ENCODE measurements around the gene CKAP5. TPM values are rescaled to one million over a fixed set of nuclear protein-coding genes. Genes with fewer than 3 reads are reported as not detected.

Gene CKAP5
- total RNA-seq, 1 experiment from 2014 or later: 190 TPM

DNA sequence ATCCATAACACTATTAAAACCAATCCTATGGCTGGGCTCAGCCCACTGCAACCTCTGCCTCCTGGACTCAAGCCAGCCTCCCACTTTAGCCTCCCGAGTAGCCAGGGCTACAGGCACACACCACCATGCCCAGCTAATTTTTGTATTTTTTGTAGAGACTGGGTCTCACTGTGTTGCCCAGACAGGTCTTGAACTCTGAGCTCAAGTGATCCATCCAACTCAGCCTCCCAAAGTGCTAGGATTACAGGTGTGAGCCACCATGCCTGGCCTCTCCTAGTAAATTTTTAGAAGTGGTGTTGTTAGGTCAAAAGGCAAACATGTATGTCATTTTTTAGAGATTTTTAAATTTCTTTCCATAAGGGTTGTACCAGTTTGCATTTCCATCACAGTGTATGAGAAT, 112.8 kb downstream of the CKAP5 start:
- H3K27ac Mint-ChIP-seq: no peak overlapping the region
- Histone ChIP-seq H3K4me1 (ENCODE audit: insufficient read depth, low read length) (no peaks in the 10 kb centered on the region), H3K79me2 (ENCODE audit: insufficient read depth, low read length) (no peaks in the 10 kb centered on the region), H3K27ac (ENCODE audit: insufficient read length, low read depth, low read length) (no peak overlapping the region), H3K9ac (ENCODE audit: extremely low read depth, insufficient read length, low read length) (no peak overlapping the region), H2BK5ac (ENCODE audit: insufficient read length, low read length) (no peak overlapping the region), H3K14ac (ENCODE audit: insufficient read depth, low read length) (no peak overlapping the region), H3K4ac (ENCODE audit: low read depth, low read length) (no peak overlapping the region), H4K20me1 (ENCODE audit: control insufficient read depth, insufficient read depth, insufficient read length) (no peaks in the 10 kb centered on the region), H3K9me3 (ENCODE audit: control insufficient read depth, low read depth, low read length) (no peaks in the 10 kb centered on the region), H3K56ac (ENCODE audit: insufficient read length, low read depth, low read length) (no peak overlapping the region), H3K23ac (ENCODE audit: insufficient read length, low read depth, low read length) (no peak overlapping the region), H4K91ac (ENCODE audit: insufficient read length, low read depth, low read length) (no peak overlapping the region), H4K5ac (ENCODE audit: insufficient read length, low read depth, low read length) (no peak overlapping the region), H2AFZ (ENCODE audit: low read length) (no peak overlapping the region), H3K4me2 (ENCODE audit: insufficient read depth, insufficient read length, low read length) (no peak overlapping the region), H3T11ph (ENCODE audit: low read length) (no peak overlapping the region), H2AK5ac (ENCODE audit: insufficient read length, low read length) (no peak overlapping the region), H2BK12ac (ENCODE audit: insufficient read length, low read depth, low read length) (no peak overlapping the region), H3K79me1 (ENCODE audit: insufficient read depth, low read depth, low read length, poor library complexity, severe bottlenecking) (no peaks in the 10 kb centered on the region), H2BK120ac (ENCODE audit: low read depth, low read length, poor library complexity, severe bottlenecking) (no peak overlapping the region), H2BK20ac (ENCODE audit: low read depth, low read length, poor library complexity, severe bottlenecking) (no peak overlapping the region), H3K27me3 (ENCODE audit: insufficient read depth, low read length) (no peaks in the 10 kb centered on the region), H3K18ac (ENCODE audit: insufficient read length, low read depth, low read length) (no peak overlapping the region), H4K8ac (replicated peaks; ENCODE audit: insufficient read length, low read depth, low read length) (no peak overlapping the region), H3K23me2 (ENCODE audit: insufficient read length, low read depth, low read length, poor library complexity, severe bottlenecking) (no peaks in the 10 kb centered on the region), H2BK15ac (ENCODE audit: low read depth, low read length) (no peak overlapping the region)
- no peak overlapping the region for H3K4me3 Mint-ChIP-seq
- WGBS (ENCODE audit: extremely low coverage, insufficient read length, low lambda C conversion rate): no CpG with 5 or more reads among the region's 1 CpG
- H3K9me3 Mint-ChIP-seq: no peaks in the 10 kb centered on the region; a peak in 1 of 5 replicates
- no peaks in the 10 kb centered on the region for H3K36me3 Mint-ChIP-seq (ENCODE audit: insufficient read depth in 1 of 3, low read depth in 3 of 3)
- TF ChIP-seq, protein P1, sequence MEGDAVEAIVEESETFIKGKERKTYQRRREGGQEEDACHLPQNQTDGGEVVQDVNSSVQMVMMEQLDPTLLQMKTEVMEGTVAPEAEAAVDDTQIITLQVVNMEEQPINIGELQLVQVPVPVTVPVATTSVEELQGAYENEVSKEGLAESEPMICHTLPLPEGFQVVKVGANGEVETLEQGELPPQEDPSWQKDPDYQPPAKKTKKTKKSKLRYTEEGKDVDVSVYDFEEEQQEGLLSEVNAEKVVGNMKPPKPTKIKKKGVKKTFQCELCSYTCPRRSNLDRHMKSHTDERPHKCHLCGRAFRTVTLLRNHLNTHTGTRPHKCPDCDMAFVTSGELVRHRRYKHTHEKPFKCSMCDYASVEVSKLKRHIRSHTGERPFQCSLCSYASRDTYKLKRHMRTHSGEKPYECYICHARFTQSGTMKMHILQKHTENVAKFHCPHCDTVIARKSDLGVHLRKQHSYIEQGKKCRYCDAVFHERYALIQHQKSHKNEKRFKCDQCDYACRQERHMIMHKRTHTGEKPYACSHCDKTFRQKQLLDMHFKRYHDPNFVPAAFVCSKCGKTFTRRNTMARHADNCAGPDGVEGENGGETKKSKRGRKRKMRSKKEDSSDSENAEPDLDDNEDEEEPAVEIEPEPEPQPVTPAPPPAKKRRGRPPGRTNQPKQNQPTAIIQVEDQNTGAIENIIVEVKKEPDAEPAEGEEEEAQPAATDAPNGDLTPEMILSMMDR (conservative IDR thresholded peaks at IDR 0.05): no peak
- no peaks in the 10 kb centered on the region for H3K4me1 Mint-ChIP-seq
- no peaks in the 10 kb centered on the region; the same call in 1 of the 2 replicates for H3K27me3 Mint-ChIP-seq (ENCODE audit: low read depth)
- no peak for DNase-seq
